K562 (cell line): ENCODE data around the gene ECSIT. TPM values are rescaled to one million over a fixed set of nuclear protein-coding genes. Genes with fewer than 3 reads are reported as not detected.
A peak's percentile ranks its signal among the peaks of the same experiment; 100 is the strongest.

ENCODE experiments used
- ATAC-seq: fragments of 200-7000 bp; cut with Tn5 transposase; 3 replicates; pipeline ENCODE4 v1.9.1; 2020; ENCODE audit warnings: moderate library complexity
- Bru-seq: library from RNA; stranded (reverse); fragments of 400-500 nt; gene quantifications from one replicate; lab custom pipeline; 2021; lab: Mats Ljungman, UMichigan
- BruChase-seq, 2 experiments: library from RNA; stranded (reverse); fragments of 400-500 nt; gene quantifications; one replicate each; lab custom pipeline; 2021; lab: Mats Ljungman, UMichigan
- BruUV-seq: library from RNA; stranded (reverse); fragments of 400-500 nt; replicated peaks from 2 replicates; lab custom pipeline; 2021; lab: Mats Ljungman, UMichigan
- CTCF ChIA-PET: fragments of 300-600 bp; formaldehyde crosslinking; extraction: SDS; loops from one replicate; lab custom pipeline; 2021; ENCODE audit warnings: low intra/inter-chr PET ratio; lab: Yijun Ruan, JAX
- POLR2A ChIA-PET: fragments of 300-600, 350-650 bp; sonication (Branson Sonifier 250); formaldehyde crosslinking; extraction: SDS; loops from one replicate; lab custom pipeline; 2021; ENCODE audit warnings: antibody characterized with exemption, inconsistent platforms; lab: Yijun Ruan, JAX
- DNase-seq, 4 experiments: peaks; one replicate each; pipeline versions ENCODE4 v3.0.0 to v3.0.0-alpha.2; 2011 to 2018; ENCODE audit warnings: low spot score in 3 of 4, mixed read lengths in 3 of 4; ENCODE audit errors: extremely low read depth in 1 of 4
- FAIRE-seq: peaks from 2 replicates; lab custom pipeline; 2011; peaks lifted over from hg19 to GRCh38; lab: Jason Lieb, UNC
- H2AFZ ChIP-seq: 2 replicates; pipeline ENCODE4 v1.6.0; 2011; ENCODE audit warnings: low read depth, low read length, control low read depth, inconsistent platforms
- H3K27ac ChIP-seq: fragments of 200-600 bp; 3 replicates; pipeline ENCODE4 v1.8.0; 2011; ENCODE audit warnings: low read depth, mild to moderate bottlenecking, control low read depth, inconsistent platforms, low read length, moderate library complexity, mixed read lengths; ENCODE audit errors: extremely low read depth
- H3K27me3 ChIP-seq, 2 experiments: fragments of 300-600 bp in 1 of 2; 2 replicates in 1 of 2; 3 replicates in 1 of 2; pipeline versions ENCODE4 v1.6.0 to v1.8.0; 2011; ENCODE audit warnings: inconsistent platforms in 2 of 2, low read length in 2 of 2, mild to moderate bottlenecking in 1 of 2, mixed read lengths in 1 of 2, moderate library complexity in 1 of 2; ENCODE audit not compliant: control insufficient read depth in 2 of 2, insufficient read depth in 2 of 2
- H3K36me3 ChIP-seq: fragments of 300-600 bp; 3 replicates; pipeline ENCODE4 v1.8.0; 2011; ENCODE audit warnings: mild to moderate bottlenecking, low read length, inconsistent platforms; ENCODE audit not compliant: control insufficient read depth, insufficient read depth
- H3K4me1 ChIP-seq, 2 experiments: fragments of 200-600 bp in 1 of 2; replicated peaks in 1 of 2; 2 replicates in 1 of 2; 3 replicates in 1 of 2; pipeline versions ENCODE4 v1.5.1 to v1.8.0; 2011; ENCODE audit warnings: inconsistent platforms in 2 of 2, low read length in 2 of 2, mild to moderate bottlenecking in 1 of 2, mixed read lengths in 1 of 2, moderate library complexity in 1 of 2; ENCODE audit not compliant: control insufficient read depth in 2 of 2, insufficient read depth in 2 of 2
- H3K4me2 ChIP-seq: 2 replicates; pipeline ENCODE4 v1.6.1; 2011; ENCODE audit warnings: low read length, control low read depth, inconsistent platforms, mixed read lengths; ENCODE audit not compliant: insufficient read depth
- H3K4me3 ChIP-seq: fragments of 200-600 bp; sonication (generic), shearing (Covaris generic); 2 replicates; pipeline ENCODE4 v1.5.1; 2016; ENCODE audit warnings: control low read depth, inconsistent platforms
- H3K79me2 ChIP-seq: fragments of 200-600 bp; 3 replicates; pipeline ENCODE4 v1.8.0; 2011; ENCODE audit warnings: low read length, inconsistent platforms; ENCODE audit not compliant: control insufficient read depth, insufficient read depth
- H3K9ac ChIP-seq, 2 experiments: 2 replicates each; pipeline versions ENCODE4 v1.6.0 to v1.6.1; 2011; ENCODE audit warnings: low read depth in 2 of 2, low read length in 2 of 2, control low read depth in 1 of 2, inconsistent platforms in 1 of 2, mild to moderate bottlenecking in 1 of 2, mixed read lengths in 1 of 2; ENCODE audit not compliant: insufficient read depth in 1 of 2
- H3K9me1 ChIP-seq: one replicate; pipeline ENCODE4 v1.6.0; 2011; ENCODE audit warnings: inconsistent platforms, mild to moderate bottlenecking, low read length, moderate library complexity; ENCODE audit not compliant: control insufficient read depth, insufficient read depth
- H3K9me3 ChIP-seq: replicated peaks from 2 replicates; pipeline ENCODE4 v1.5.1; 2011; ENCODE audit warnings: low read depth, low read length, inconsistent platforms; ENCODE audit not compliant: control insufficient read depth, insufficient read depth
- H4K20me1 ChIP-seq: replicated peaks from 2 replicates; pipeline ENCODE4 v1.6.1; 2011; ENCODE audit warnings: low read length, inconsistent platforms, mixed read lengths; ENCODE audit not compliant: control insufficient read depth, insufficient read depth
- ASH1L ChIP-seq: fragments of 450-650 bp; IDR thresholded peaks from 2 replicates; pipeline ENCODE4 v1.6.1; 2018; ENCODE audit warnings: borderline replicate concordance, mild to moderate bottlenecking, low read depth; ENCODE audit not compliant: partially characterized antibody
- ETV1 ChIP-seq: fragments of 450-650 bp; conservative IDR thresholded peaks from 2 replicates; pipeline ENCODE4 v1.6.1; 2016; ENCODE audit warnings: missing genetic modification characterization, control low read depth, low read depth, missing compliant biosample characterization
- JUN ChIP-seq, 2 experiments: sonication (generic) in 1 of 2; formaldehyde crosslinking in 1 of 2; IDR thresholded peaks; 2 replicates each; pipeline versions ENCODE4 v1.6.1 to v1.8.0; 2012 to 2022; ENCODE audit warnings: borderline replicate concordance in 2 of 2, mild to moderate bottlenecking in 2 of 2, improper control_type of control experiment in 1 of 2, low read depth in 1 of 2, low read length in 1 of 2, missing genetic modification reagents in 1 of 2
- KAT8 ChIP-seq: fragments of 450-650 bp; IDR thresholded peaks from 2 replicates; pipeline ENCODE4 v1.6.1; 2016; ENCODE audit warnings: low read depth, mild to moderate bottlenecking
- KDM1A ChIP-seq, 2 experiments: fragments of 450-650 bp; IDR thresholded peaks; 2 replicates each; pipeline ENCODE4 v1.6.1; 2016; ENCODE audit warnings: mild to moderate bottlenecking in 2 of 2
- RB1 ChIP-seq: fragments of 450-650 bp; IDR thresholded peaks from 2 replicates; pipeline ENCODE4 v1.6.1; 2017; ENCODE audit warnings: low read depth, mild to moderate bottlenecking
- SIRT6 ChIP-seq: IDR thresholded peaks from one replicate; pipeline ENCODE4 v1.6.1; 2012; ENCODE audit warnings: low read depth, mild to moderate bottlenecking, control low read depth, inconsistent platforms, low read length, moderate library complexity
- TEAD4 ChIP-seq, 2 experiments: sonication (generic) in 1 of 2; formaldehyde crosslinking in 1 of 2; IDR thresholded peaks; 2 replicates each; pipeline versions ENCODE4 v1.6.1 to v1.8.0; 2012 to 2022; ENCODE audit warnings: borderline replicate concordance in 1 of 2, inconsistent platforms in 1 of 2, low read length in 1 of 2, mild to moderate bottlenecking in 1 of 2, missing genetic modification reagents in 1 of 2
- ZBTB2 ChIP-seq: fragments of 450-650 bp; IDR thresholded peaks from 2 replicates; pipeline ENCODE4 v1.6.1; 2016; ENCODE audit warnings: antibody characterized with exemption
- ZNF197 ChIP-seq: fragments of 200-800 bp; sonication (Bioruptor generic); IDR thresholded peaks from 2 replicates; pipeline ENCODE4 v1.6.1; 2016; ENCODE audit warnings: low read depth, missing genetic modification characterization, missing compliant biosample characterization
- WGBS: fragments of 100-300 bp; shearing (Covaris generic); methylation state at CpG from one replicate; pipeline ENCODE4 v1.1.6; 2016; ENCODE audit warnings: low coverage, mixed read lengths; ENCODE audit not compliant: insufficient coverage; ENCODE audit errors: missing lambda C conversion rate; 5-methylcytosine and 5-hydroxymethylcytosine counted together
- in situ Hi-C: fragments of 300-500 bp; cut with MboI; formaldehyde crosslinking; loops from 4 replicates; pipeline ENCODE4 v1.15.0; 2018; ENCODE audit warnings: inconsistent platforms, mixed read lengths
- intact Hi-C: fragments of 100-400 bp; cut with micrococcal nuclease; formaldehyde crosslinking; loops from 2 replicates; pipeline ENCODE4 v1.14.2; 2022
- long read RNA-seq, 3 experiments: library from polyadenylated mRNA in 2 of 3; library from RNA in 1 of 3; unstranded in 2 of 3; stranded (forward) in 1 of 3; transcript quantifications; one replicate each; pipeline ENCODE4 v2.0.0, GENCODE V29; 2019 to 2022
- polyA minus RNA-seq, 3 experiments: library from RNA; depleted of rRNA, polyadenylated mRNA; stranded (reverse); fragments of >200 nt; gene quantifications; 2 replicates each; pipeline ENCODE4 v1.2.3, GENCODE V29; 2011
- polyA plus RNA-seq, 8 experiments: library from polyadenylated mRNA; depleted of rRNA in 4 of 8; stranded (reverse) in 5 of 8; unstranded in 3 of 8; fragments of >200 nt; fragmentation: Nextera tagmentation in 2 of 8; fragmentation: Illumina TruSeq in 1 of 8; extraction: Ambion mirVana in 2 of 8; extraction: Trizol in 1 of 8; gene quantifications; 2 replicates each; pipeline versions ENCODE4 v1.2.1 to v1.2.3, GENCODE V29; 2011 to 2014; ENCODE audit warnings: inconsistent platforms in 1 of 8, missing spikeins in 1 of 8
- total RNA-seq, 7 experiments: library from RNA; depleted of rRNA in 6 of 7; stranded (reverse); fragments of >200 nt in 6 of 7; fragmentation: Illumina TruSeq in 2 of 7; extraction: Trizol in 2 of 7; gene quantifications; 2 replicates each; pipeline versions ENCODE4 v1.2.1 to v1.2.3, GENCODE V29; 2011 to 2021; ENCODE audit warnings: low replicate concordance in 1 of 7

Gene ECSIT
- total RNA-seq (2011; cell fraction: chromatin; rRNA removed; ENCODE audit: low replicate concordance): 34.5 and 88.3 TPM in 2 replicates
- 49.9 and 54.2 TPM in 2 replicates for total RNA-seq (2011; cell fraction: nucleolus; rRNA removed)
- total RNA-seq (2011; cell fraction: nucleoplasm; rRNA removed): 31.5 and 36.0 TPM in 2 replicates
- total RNA-seq (2014; rRNA removed): 82.5 and 91.8 TPM in 2 replicates
- total RNA-seq (2014; rRNA removed; fragmentation: Illumina TruSeq; extraction: Trizol): 14.3 and 20.4 TPM in 2 replicates
- total RNA-seq (2015; rRNA removed; fragmentation: Illumina TruSeq; extraction: Trizol): 36.5 and 40.4 TPM in 2 replicates
- total RNA-seq (2021): 71.2 and 73.3 TPM in 2 replicates
- polyA plus RNA-seq (2011; rRNA removed): 43.9 and 66.4 TPM in 2 replicates
- polyA plus RNA-seq (2011; cell fraction: cytosol; rRNA removed): 81.6 and 108 TPM in 2 replicates
- polyA plus RNA-seq (2011; cell fraction: nucleus; rRNA removed): 68.9 and 81.7 TPM in 2 replicates
- 51.8 and 53.6 TPM in 2 replicates for polyA plus RNA-seq (2012)
- 44.0 and 49.0 TPM in 2 replicates for polyA plus RNA-seq (2014; fragmentation: Illumina TruSeq; extraction: Trizol)
- 1 to 10 TPM; 1.1 to 4.2 TPM for polyA plus RNA-seq (2014; fragmentation: Nextera tagmentation; extraction: Ambion mirVana)
- polyA plus RNA-seq (2014; rRNA removed): 55.7 and 60.9 TPM in 2 replicates
- 48.5 and 63.1 TPM in 2 replicates for polyA minus RNA-seq (2011; rRNA and poly(A)+ RNA removed)
- 44.3 and 60.1 TPM in 2 replicates for polyA minus RNA-seq (2011; cell fraction: cytosol; rRNA and poly(A)+ RNA removed)
- 12.0 and 18.3 TPM in 2 replicates for polyA minus RNA-seq (2011; cell fraction: nucleus; rRNA and poly(A)+ RNA removed)
- percentile 63 among the genes with signal in this experiment for Bru-seq, nascent RNA
- BruChase-seq, experiment 1, labeled RNA remaining after a 2-hour chase: percentile 62 among the genes with signal in this experiment
- percentile 64 among the genes with signal in this experiment for BruChase-seq, experiment 2, labeled RNA remaining after a 6-hour chase
- long read RNA-seq, experiment 1, transcript ECSIT-202 (8 exons, 1,700 nt): major isoform, 88 of 151 reads
- long read RNA-seq, experiment 1, partial matches to known transcripts: 20 of 151 reads
- long read RNA-seq, experiment 1, other reads (novel, unspliced or antisense): 39 of 151 reads
- long read RNA-seq, experiment 2, transcript ECSIT-202 (8 exons, 1,700 nt): major isoform, 43 of 86 reads
- long read RNA-seq, experiment 2, partial matches to known transcripts: 9 of 86 reads
- long read RNA-seq, experiment 2, other reads (novel, unspliced or antisense): 33 of 86 reads
- long read RNA-seq, experiment 3, transcript ECSIT-202 (8 exons, 1,700 nt): major isoform, 100 of 140 reads
- long read RNA-seq, experiment 3, partial matches to known transcripts: 11 of 140 reads
- long read RNA-seq, experiment 3, other reads (novel, unspliced or antisense): 24 of 140 reads

- H2AFZ ChIP-seq: peak within 1 kb of the TSS; percentile 91
- no peaks in the 10 kb centered on the region for H3K9me1 ChIP-seq
- ATAC-seq (peak; percentile 99), DNase-seq (peak; percentile 93 to 99 (median 96)), FAIRE-seq (peak; percentile 99)
- no peaks in the 10 kb centered on the region for H4K20me1 ChIP-seq
- H3K27ac ChIP-seq: peak within 1 kb of the TSS; percentile 84
- peak within 1 kb of the TSS; percentile 76 to 93 for H3K9ac ChIP-seq
- H3K27me3 ChIP-seq: no peaks in the 10 kb centered on the region
- 2% methylated on average over 45 of the region's 47 CpGs for WGBS
- H3K4me3 ChIP-seq: peak within 1 kb of the TSS; percentile 64
- CTCF ChIA-PET: interaction anchor here (0.6 kb wide), 1 partner anchor 36 kb away, joined by 3 read pairs; no protein-coding TSS in a partner anchor
- in situ Hi-C loops: no loop called here
- BruUV-seq: TSS peak; percentile 79
- peak within 1 kb of the TSS; percentile 85 for H3K4me2 ChIP-seq
- peaks cover 11% of the 10 kb centered on the region; the same call in 2 of the 3 replicates for H3K36me3 ChIP-seq
- intact Hi-C loops: no loop called here
- POLR2A ChIA-PET: interaction anchor here (0.6 to 2.6 kb wide), 6 partner anchors 10 to 187 kb away, joined by 3 to 13 read pairs (median 4); partner anchors contain the start of genes CNN1, ELOF1, SWSAP1 and ZNF627
- H3K4me1 ChIP-seq: peaks cover 5 to 12% of the 10 kb centered on the region in 2 experiments; a peak in 4 of 5 replicates
- peaks cover 23% of the 10 kb centered on the region for H3K79me2 ChIP-seq
- no peaks in the 10 kb centered on the region for H3K9me3 ChIP-seq
- TF ChIP-seq RB1 (peak; percentile 48; the same call in 1 of the 2 replicates), ZBTB2 (0 out of 2 replicates have a peak, but pooled peaks have one; percentile 4), KAT8 (peak; percentile 41; the same call in 1 of the 2 replicates), KDM1A (IDR thresholded peaks at IDR 0.05) (peak; percentile 34 to 56), JUN (IDR thresholded peaks at IDR 0.05; ENCODE audit: borderline replicate concordance, low read depth, low read length) (peak; percentile 6; the same call in 1 of the 2 replicates), JUN (CRISPR knock-in tag; IDR thresholded peaks at IDR 0.05; ENCODE audit: borderline replicate concordance) (0 out of 2 replicates have a peak, but pooled peaks have one; percentile 64), ASH1L (peak; percentile 51), ZNF197 (CRISPR knock-in tag) (0 out of 2 replicates have a peak, but pooled peaks have one; percentile 69), SIRT6 (no peak), TEAD4 (IDR thresholded peaks at IDR 0.05; ENCODE audit: low read length) (peak; percentile 55), TEAD4 (CRISPR knock-in tag; IDR thresholded peaks at IDR 0.05; ENCODE audit: borderline replicate concordance) (peak; percentile 59; the same call in 1 of the 2 replicates), ETV1 (tag) (peak; percentile 38; the same call in 1 of the 2 replicates)
Measured at GRCh38 chr19:11528551-11529341, at the start of gene ECSIT. Gene ECSIT, minus strand, starts transcription at chr19:11529134. Its CDS starts 9,964 bp downstream, at chr19:11519170.
